GM21423 (cell line): ENCODE results near the gene ADAMTS13.
"Not testable (repeated sequence)": the region's sequence is repeated elsewhere in the genome, so short reads cannot be mapped to it uniquely, and the experiment has no call there.

Experiments used
- ATAC-seq: cut with Tn5 transposase; IDR thresholded peaks from one replicate; pipeline ENCODE4 v1.9.1; 2021; ENCODE audit warnings: mild to moderate bottlenecking, moderate library complexity; ENCODE audit not compliant: unreplicated experiment

The ADAMTS13 gene

DNA sequence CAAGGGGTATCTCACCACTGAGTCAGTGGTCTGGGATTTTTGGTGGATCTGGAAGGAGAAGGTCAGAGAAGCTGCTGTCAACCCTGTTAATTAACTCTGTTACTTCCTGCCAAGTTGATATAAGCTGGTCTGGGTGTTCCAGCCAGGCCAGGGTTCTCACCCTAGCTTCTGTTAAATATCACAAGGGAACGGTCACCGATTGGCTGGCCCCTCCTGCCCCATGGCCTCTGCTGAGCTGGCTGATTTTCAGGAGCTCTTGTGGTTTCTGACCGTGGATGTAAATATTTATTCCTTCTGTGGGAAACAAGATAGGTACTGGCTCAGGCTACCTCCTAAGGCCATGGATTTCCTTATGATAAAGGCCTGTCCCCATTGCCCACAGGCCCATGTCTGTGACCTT is 1.0 kb downstream of the ADAMTS13 start:
- no peak for ATAC-seq

DNA sequence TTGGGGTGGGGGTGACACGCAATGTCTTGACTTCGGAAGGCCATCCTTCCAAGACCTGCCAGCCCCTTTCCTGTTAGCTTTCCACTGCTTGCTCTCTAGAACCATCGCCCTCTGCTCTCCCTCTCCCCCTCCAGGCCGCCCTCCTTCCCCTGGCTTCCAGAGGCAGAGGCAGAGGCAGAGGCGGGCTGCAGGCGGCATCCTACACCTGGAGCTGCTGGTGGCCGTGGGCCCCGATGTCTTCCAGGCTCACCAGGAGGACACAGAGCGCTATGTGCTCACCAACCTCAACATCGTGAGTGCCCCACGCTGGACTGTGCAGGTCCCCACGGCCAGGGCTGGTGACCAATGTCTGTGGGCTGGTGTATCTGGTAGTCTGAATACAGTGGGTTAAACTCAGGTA is 2.0 kb downstream of the ADAMTS13 start:
- ATAC-seq = no peak

DNA sequence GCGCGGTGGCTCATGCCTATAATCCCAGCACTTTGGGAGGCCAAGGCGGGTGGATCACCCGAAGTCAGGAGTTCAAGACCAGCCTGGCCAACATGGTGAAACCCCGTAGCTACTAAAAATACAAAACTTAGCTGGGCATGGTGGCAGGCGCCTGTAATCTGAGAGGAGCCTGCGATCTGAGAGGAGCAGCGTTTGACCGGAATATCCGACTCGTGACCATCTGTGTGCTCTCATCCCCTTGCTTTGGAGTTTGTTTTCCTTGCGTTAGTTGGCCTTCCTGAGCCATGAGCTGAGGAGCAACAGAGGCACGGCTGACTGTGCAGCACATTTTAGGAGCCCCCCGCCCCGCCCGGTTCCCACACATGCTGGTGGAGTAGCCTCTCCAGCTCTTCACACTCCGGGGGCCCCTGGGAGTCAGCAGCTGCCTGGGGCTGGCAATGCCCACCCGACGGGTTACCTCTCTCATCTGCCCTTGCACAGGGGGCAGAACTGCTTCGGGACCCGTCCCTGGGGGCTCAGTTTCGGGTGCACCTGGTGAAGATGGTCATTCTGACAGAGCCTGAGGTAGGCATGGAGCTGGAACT is 3.0 kb downstream of the ADAMTS13 start:
- ATAC-seq = no peak

DNA sequence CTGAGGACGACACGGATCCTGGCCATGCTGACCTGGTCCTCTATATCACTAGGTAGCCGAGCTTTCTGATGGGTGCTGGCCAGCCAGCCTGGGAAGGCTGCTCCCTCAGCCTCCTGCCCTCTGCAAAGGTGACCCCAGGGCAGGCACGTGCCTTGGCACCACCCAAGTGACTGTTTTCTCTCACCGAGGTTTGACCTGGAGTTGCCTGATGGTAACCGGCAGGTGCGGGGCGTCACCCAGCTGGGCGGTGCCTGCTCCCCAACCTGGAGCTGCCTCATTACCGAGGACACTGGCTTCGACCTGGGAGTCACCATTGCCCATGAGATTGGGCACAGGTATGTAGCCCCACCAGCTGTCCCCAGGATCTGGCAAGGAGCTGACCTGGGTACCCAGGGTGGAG is 3.8 kb downstream of the ADAMTS13 start:
- no peak for ATAC-seq

DNA sequence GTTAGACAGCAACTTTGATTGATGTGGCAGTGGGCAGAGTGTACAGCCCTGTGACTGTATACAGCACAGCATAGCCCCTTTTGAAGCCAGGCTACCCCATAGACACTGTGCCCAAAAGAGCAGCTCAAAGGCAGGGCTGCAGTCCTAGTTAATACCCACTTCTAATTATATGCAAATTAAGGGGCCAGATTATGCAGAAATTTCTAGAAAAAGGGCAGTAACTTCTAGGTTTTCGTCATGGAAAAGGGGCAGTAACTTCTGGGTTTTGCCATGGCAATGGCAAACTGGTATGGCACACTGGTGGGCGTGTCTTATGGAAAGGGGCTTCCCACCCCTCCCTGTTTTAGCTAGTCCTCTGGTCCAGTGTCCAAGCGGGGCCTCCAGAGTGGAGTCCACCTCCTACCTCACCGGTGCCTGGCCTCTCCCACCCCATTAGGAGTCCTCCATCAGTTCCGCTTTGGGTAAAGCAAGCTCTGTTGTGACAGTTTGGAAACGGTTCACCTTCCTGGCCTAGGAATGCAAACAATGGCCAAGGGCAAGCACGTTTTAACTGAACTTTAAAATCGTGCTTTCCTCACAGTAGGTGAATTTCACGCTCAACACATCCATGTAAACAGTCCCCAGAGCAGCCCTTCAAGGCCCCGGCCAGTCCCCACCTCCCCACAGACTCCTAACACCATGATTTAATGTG is 5.6 kb downstream of the ADAMTS13 start:
- no peak for ATAC-seq

DNA sequence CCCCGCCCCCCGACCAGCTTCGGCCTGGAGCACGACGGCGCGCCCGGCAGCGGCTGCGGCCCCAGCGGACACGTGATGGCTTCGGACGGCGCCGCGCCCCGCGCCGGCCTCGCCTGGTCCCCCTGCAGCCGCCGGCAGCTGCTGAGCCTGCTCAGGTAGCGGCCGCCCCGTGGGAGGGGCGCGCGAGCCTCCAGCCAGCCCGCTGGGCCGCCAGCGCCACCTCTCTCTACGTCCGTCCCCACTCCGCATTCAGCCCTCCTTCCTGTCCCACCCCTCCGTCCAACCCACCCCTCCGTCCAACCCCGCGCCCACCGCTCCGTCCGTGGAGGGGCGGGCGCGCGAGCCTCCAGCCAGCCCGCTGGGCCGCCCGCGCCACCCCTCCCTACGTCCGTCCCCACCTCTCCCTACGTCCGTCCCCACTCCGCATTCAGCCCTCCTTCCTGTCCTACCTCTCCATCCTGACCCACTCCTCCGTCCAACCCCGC is 6.5 kb downstream of the ADAMTS13 start:
- ATAC-seq = no peak

DNA sequence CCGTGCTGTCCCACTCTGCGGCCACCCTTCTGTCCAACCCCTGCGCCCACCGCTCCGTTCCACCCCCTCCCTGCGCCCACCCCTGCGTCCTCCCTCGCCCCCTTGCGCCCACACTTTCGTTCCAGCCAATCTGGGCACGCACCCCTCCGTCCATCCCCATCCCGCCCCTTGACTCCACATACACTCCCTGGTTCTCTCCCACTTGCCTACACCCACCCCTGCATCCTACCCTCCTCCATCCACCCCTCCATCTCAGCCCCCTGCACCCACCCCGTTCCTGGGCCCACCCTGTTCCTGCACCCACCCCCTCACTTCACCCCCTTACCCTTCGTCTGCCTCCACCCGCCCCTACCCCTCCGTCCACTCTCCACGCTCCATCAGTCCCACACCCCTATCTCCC is 7.0 kb downstream of the ADAMTS13 start:
- no peak for ATAC-seq

DNA sequence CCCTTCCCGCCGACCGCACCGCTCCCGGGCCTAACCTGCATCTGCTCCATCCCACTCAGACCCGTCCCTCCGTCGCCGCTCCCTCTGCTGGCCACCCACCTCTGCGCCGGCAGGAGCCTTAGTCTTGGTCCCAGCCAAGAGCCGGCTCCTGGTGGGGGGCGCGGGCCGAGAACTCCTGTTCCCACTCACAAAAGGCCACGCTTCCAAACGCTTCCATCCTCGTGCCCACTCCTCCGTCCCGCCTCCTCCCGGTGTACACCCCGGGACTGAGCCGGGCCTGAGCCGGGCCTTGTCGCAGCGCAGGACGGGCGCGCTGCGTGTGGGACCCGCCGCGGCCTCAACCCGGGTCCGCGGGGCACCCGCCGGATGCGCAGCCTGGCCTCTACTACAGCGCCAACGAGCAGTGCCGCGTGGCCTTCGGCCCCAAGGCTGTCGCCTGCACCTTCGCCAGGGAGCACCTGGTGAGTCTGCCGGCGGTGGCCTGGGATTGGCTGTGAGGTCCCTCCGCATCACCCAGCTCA is 7.5 kb downstream of the ADAMTS13 start:
- no peak for ATAC-seq

DNA sequence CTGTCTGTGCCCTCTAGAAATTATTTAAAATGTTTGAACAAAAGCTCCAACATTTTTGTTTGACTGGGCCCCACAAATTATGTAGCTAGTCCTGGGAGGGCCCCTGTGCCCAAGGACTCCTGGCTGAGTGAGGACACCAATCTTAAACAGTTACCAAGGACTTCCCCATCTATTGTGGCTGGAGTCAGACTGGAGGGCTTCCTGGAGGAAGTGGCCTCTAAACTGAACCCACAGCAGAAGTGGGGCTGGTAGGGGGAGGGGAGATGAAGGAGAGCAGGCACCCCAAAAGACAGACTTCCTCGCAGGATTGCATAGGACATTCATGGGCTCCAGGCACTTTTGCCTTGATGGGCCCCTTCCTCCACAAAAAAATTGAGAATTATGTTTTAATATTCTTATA is 8.1 kb downstream of the ADAMTS13 start:
- ATAC-seq = no peak

DNA sequence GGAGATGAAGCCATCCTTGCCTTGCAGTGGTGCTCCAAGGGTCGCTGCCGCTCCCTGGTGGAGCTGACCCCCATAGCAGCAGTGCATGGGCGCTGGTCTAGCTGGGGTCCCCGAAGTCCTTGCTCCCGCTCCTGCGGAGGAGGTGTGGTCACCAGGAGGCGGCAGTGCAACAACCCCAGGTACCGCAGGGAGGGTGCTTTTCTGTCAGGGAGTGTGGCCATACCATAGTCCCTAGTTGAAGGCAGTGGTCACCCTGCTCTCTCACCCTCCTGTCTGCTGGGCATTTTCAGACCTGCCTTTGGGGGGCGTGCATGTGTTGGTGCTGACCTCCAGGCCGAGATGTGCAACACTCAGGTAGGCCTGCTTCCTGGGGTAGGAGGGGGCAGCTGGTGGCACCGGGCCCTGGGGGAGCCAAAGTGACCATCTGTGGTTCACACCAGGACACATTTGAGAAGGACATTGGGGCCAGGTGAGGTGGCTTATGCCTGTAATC is 11.2 kb downstream of the ADAMTS13 start:
- no peak for ATAC-seq

DNA sequence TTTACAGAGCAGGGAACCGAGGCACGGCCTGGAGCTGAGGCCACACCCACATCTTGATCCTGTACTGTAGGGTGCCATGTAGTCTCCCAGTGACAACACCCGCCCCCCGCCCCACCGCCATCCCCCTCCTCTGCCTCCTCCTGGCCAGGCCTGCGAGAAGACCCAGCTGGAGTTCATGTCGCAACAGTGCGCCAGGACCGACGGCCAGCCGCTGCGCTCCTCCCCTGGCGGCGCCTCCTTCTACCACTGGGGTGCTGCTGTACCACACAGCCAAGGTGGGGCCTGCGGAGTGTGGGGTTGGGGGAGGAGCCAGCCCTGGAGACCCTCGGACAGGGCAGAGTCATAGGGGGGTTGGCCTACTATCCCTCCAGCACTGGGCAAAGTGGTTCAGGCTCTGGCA is 14.5 kb downstream of the ADAMTS13 start:
- ATAC-seq = no peak

DNA sequence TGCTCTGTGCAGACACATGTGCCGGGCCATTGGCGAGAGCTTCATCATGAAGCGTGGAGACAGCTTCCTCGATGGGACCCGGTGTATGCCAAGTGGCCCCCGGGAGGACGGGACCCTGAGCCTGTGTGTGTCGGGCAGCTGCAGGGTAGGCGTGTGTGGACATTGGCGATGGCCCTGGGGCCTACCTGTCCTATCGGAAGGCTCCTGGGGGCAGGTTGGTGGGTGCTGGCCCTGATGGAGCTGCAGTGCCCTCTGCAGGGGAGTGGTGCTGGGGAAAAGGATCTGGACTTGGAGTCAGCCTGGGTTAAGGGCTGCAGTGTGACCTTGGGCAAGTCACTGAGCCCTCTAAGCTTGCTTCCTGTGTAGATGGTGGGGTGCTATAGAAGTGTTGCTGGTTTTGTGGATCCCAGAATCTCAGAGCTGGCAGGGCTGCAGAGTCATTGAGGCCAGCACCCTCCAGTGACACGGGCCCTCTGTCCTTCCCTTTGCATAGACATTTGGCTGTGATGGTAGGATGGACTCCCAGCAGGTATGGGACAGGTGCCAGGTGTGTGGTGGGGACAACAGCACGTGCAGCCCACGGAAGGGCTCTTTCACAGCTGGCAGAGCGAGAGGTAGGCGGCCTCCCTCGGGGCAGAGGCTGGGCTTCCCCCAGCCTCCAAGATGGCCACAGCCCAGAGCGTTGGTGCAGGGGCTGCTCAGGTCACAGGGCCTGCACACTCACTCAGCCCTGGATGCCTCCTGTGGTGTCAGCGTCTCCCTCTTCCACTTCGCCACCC is 15.8 kb downstream of the ADAMTS13 start:
- ATAC-seq = no peak

DNA sequence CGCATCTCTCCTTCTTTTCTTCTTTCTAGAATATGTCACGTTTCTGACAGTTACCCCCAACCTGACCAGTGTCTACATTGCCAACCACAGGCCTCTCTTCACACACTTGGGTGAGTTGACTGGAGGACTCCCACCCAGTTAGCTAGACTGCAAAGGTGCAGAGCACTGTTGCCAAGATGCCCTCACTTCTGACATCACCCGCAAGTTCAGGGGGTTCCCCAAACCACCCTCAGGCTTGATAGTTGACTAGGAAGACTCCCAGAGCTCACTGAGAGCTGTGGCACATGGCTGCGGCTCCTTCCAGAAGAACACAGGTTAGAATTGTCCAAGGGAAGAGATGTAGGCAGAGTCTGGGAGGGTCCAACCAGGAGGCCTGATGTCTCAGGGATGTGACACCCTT is 17.2 kb downstream of the ADAMTS13 start:
- no peak for ATAC-seq

DNA sequence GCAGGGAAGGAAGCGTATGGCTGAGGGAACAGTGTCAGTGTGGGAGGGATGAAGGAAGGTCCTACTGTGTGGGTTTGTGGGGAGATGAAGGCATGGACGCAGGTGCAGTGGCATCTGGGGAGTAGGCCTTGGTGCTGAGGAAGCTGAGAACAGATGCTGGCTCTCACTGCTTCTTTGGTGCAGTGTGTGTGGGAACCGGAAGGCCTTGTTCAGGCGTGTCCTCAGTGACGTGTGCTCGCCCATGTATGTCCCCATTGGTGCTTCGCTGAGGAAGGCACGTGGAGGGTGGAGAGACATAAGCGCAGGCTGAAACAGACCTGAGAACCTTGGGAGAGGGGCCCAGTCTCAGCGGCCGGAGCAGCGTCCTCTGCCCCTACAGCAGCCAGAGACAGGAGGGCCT is 18.7 kb downstream of the ADAMTS13 start:
- ATAC-seq = no peak

DNA sequence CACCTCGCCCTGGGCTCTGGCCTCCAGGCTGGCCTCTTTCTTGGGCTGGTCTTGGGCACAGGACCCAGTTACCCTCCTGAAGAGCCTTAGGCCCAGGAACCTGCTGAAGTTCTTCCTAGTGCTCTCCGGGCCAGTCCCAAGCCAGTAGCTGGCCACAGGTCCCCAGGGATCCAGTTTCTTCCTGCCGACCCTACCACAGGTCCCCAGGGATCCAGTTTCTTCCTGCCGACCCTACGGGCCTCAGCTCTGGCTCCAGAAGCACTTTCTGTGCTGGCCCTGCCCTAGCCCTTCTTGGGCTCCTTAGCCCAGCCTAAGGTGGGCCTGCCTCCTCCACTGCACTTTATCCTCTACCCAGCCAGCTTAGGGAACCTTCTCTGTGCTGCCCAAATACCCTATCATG is 19.4 kb downstream of the ADAMTS13 start:
- ATAC-seq = no peak

DNA sequence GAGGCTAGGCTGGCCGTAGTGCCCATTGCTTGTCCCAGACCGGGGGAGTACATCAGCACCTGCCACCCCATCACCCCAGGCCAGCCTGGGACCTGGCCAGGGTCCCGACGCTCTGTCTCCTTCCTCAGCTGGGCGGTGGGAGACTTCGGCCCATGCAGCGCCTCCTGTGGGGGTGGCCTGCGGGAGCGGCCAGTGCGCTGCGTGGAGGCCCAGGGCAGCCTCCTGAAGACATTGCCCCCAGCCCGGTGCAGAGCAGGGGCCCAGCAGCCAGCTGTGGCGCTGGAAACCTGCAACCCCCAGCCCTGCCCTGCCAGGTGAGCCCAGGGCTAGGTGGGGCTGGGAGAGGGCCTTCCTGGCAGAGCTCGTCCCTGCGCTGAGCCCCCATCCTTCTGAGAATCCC is 21.1 kb downstream of the ADAMTS13 start:
- no peak for ATAC-seq

DNA sequence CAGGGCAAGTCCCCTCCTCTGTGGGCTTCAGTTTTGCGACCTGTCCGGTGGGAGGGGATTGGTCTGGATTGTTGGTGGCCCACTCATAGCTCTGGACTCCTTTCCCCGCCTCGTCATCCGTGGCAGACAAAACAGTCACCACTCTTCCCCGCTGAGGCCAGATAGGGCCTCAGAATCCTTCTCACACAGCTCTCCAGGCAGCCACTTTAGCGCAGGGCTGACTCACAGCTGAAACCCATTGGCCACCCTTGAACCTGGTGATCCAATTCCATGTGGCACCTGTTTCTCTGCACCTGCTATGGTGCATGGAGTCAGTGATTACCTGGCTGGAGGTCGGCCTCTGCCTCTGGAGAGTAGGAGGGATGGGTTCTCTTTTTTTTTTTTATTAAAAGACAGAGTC is 21.8 kb downstream of the ADAMTS13 start:
- ATAC-seq = no peak

DNA sequence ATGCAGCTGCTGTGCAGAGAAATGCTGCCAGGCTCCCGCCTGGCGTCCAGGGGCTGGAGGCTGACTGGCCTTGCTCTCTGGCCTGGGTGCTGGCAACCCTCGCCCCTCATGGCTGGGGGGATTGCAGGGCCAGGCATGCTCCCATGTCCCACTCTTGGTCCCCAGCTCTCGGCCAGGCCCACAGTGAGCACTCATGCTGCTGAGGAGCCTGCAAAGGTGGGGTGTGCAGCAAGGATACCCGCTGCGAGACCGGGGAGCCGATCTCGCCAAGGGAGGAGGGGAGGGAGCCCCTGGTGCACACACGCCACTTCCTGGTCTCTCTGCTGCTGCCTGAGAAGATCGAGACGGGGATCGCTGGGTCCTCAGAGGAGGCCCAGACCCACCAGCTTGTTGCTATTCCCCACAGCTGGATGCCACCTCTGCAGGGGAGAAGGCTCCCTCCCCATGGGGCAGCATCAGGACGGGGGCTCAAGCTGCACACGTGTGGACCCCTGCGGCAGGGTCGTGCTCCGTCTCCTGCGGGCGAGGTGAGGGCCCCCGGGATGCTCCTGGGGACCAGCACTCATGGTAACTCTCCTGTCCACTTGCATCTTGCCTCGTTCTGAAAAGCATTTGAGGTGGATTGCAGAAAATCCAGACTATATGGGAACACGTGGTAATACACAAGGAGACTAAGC is 23.3 kb downstream of the ADAMTS13 start:
- no peak for ATAC-seq

DNA sequence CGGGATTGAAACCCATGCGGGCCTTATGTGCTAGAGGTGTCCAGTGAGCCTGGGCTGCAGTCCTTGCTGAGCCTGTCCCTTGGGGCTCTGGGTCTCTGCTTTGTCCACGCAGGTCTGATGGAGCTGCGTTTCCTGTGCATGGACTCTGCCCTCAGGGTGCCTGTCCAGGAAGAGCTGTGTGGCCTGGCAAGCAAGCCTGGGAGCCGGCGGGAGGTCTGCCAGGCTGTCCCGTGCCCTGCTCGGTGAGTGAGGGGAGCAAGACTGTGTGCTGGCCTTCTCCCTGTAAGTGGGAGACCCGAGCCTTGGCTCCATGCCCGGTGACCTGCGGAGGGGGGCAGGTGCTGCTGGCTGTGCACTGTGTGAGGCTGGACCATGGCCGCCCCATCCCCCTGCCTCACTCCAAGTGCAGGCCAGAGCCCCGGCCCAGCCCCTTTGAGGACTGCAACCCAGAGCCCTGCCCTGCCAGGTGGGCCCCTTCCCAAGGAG is 26.4 kb downstream of the ADAMTS13 start:
- no peak for ATAC-seq

DNA sequence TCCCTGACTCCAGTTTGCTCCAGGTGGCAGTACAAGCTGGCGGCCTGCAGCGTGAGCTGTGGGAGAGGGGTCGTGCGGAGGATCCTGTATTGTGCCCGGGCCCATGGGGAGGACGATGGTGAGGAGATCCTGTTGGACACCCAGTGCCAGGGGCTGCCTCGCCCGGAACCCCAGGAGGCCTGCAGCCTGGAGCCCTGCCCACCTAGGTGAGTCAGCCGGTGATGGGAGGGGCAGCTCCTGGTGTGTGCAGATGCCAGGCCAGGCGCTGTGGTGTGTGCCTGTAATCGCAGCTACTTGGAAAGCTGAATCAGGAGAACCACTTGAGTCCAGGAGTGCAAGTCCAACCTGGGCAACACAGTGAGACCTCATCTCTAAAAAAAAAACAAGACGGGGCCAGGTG is 27.6 kb downstream of the ADAMTS13 start:
- ATAC-seq = no peak

DNA sequence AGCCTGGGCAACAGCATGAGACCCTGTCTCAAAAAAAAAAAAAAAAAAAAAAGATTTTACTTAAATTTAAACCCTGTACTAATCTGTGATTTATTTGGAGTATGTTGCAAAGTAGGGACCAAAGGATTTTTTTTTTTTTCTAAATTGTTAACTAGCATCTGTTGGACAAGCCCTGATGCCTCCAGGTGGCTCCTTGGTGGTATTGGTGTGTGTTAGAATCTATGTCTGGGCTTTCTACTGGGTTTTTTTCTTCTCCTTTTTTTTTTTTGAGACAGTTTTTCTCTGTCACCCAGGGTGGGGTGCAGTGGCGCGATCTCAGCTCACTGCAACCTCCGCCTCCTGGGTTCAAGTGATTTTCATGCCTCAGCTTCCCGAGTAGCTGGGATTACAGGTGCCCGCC is 29.7 kb downstream of the ADAMTS13 start:
- ATAC-seq = not testable (repeated sequence)
